Memory B cell (primary cell): Measurements from ENCODE around the gene SUGCT.

ENCODE experiments used
- ATAC-seq: fragments of 150-1000 bp; cut with Tn5 transposase; 2 replicates; pipeline ENCODE4 v1.10.0; 2021; ENCODE audit warnings: low read depth, mild to moderate bottlenecking, moderate library complexity
- DNase-seq, 2 donors: peaks; one replicate each; pipeline ENCODE4 v3.0.0; 2022; ENCODE audit warnings: low spot score in 2 of 2
- H3K27ac Mint-ChIP-seq: one replicate; pipeline ENCODE4 v1.8.0; 2022; ENCODE audit warnings: mild to moderate bottlenecking, moderate library complexity, mixed read lengths
- H3K27me3 Mint-ChIP-seq: one replicate; pipeline ENCODE4 v1.8.0; 2022; ENCODE audit warnings: mixed read lengths
- H3K36me3 Mint-ChIP-seq: one replicate; pipeline ENCODE4 v1.8.0; 2022; ENCODE audit warnings: mild to moderate bottlenecking, mixed read lengths
- H3K4me1 Mint-ChIP-seq: one replicate; pipeline ENCODE4 v1.8.0; 2022; ENCODE audit warnings: mixed read lengths
- H3K4me3 Mint-ChIP-seq: one replicate; pipeline ENCODE4 v1.8.0; 2022; ENCODE audit warnings: mild to moderate bottlenecking, moderate library complexity, mixed read lengths
- H3K9me3 Mint-ChIP-seq: one replicate; pipeline ENCODE4 v1.8.0; 2022; ENCODE audit warnings: mixed read lengths

Gene SUGCT

GRCh38 chr7:40531956-40532355 lies 397.2 kb downstream of the SUGCT start:
- ATAC-seq (no peak), DNase-seq (no peak)
- Mint-ChIP-seq H3K4me1 (no peaks in the 10 kb centered on the region), H3K4me3 (no peak overlapping the region), H3K36me3 (no peaks in the 10 kb centered on the region), H3K27me3 (no peaks in the 10 kb centered on the region), H3K27ac (no peak overlapping the region), H3K9me3 (no peaks in the 10 kb centered on the region)

- no peak for ATAC-seq
- no peak overlapping the region for H3K27ac Mint-ChIP-seq
- no peak for DNase-seq
- no peaks in the 10 kb centered on the region for H3K9me3 Mint-ChIP-seq
- no peaks in the 10 kb centered on the region for H3K27me3 Mint-ChIP-seq
- H3K4me3 Mint-ChIP-seq, result no peak overlapping the region
- no peaks in the 10 kb centered on the region for H3K4me1 Mint-ChIP-seq
- H3K36me3 Mint-ChIP-seq, result no peaks in the 10 kb centered on the region
Observed at GRCh38 chr7:40535678-40536077, 400.9 kb downstream of the SUGCT start.

GRCh38 chr7:40536421-40536820 lies 401.6 kb downstream of the SUGCT start:
- ATAC-seq (no peak), DNase-seq (no peak)
- no peaks in the 10 kb centered on the region for H3K4me1 Mint-ChIP-seq
- no peak overlapping the region for H3K4me3 Mint-ChIP-seq
- no peak overlapping the region for H3K27ac Mint-ChIP-seq
- no peaks in the 10 kb centered on the region for H3K36me3 Mint-ChIP-seq
- no peaks in the 10 kb centered on the region for H3K9me3 Mint-ChIP-seq
- H3K27me3 Mint-ChIP-seq, result no peaks in the 10 kb centered on the region

GRCh38 chr7:40538281-40538680 lies 403.5 kb downstream of the SUGCT start:
- Mint-ChIP-seq H3K9me3 (no peaks in the 10 kb centered on the region), H3K27ac (no peak overlapping the region), H3K4me1 (no peaks in the 10 kb centered on the region), H3K27me3 (no peaks in the 10 kb centered on the region), H3K4me3 (no peak overlapping the region), H3K36me3 (no peaks in the 10 kb centered on the region)
- ATAC-seq (no peak), DNase-seq (no peak)

- no peak overlapping the region for H3K27ac Mint-ChIP-seq
- no peaks in the 10 kb centered on the region for H3K36me3 Mint-ChIP-seq
Observed at GRCh38 chr7:40541336-40541735, 406.5 kb downstream of the SUGCT start.

GRCh38 chr7:40542982-40543741 lies 408.4 kb downstream of the SUGCT start:
- Mint-ChIP-seq H3K9me3 (no peaks in the 10 kb centered on the region), H3K4me1 (no peaks in the 10 kb centered on the region), H3K4me3 (no peak overlapping the region), H3K27me3 (no peaks in the 10 kb centered on the region), H3K36me3 (no peaks in the 10 kb centered on the region), H3K27ac (no peak overlapping the region)
- ATAC-seq (no peak), DNase-seq (no peak)

More at GRCh38 chr7:40541336-40541735, 406.5 kb downstream of the SUGCT start:
- Mint-ChIP-seq H3K9me3 (no peaks in the 10 kb centered on the region), H3K4me1 (no peaks in the 10 kb centered on the region), H3K4me3 (no peak overlapping the region), H3K27me3 (no peaks in the 10 kb centered on the region)
- no peak for DNase-seq
- no peak for ATAC-seq

GRCh38 chr7:40544221-40544723 lies 409.5 kb downstream of the SUGCT start:
- Mint-ChIP-seq H3K27me3 (no peaks in the 10 kb centered on the region), H3K4me3 (no peak overlapping the region), H3K27ac (no peak overlapping the region), H3K4me1 (no peaks in the 10 kb centered on the region), H3K9me3 (no peaks in the 10 kb centered on the region), H3K36me3 (no peaks in the 10 kb centered on the region)
- DNase-seq (no peak), ATAC-seq (no peak)

GRCh38 chr7:40544871-40545303 lies 410.1 kb downstream of the SUGCT start:
- Mint-ChIP-seq H3K4me1 (no peaks in the 10 kb centered on the region), H3K4me3 (no peak overlapping the region), H3K27me3 (no peaks in the 10 kb centered on the region), H3K9me3 (no peaks in the 10 kb centered on the region), H3K27ac (no peak overlapping the region), H3K36me3 (no peaks in the 10 kb centered on the region)
- no peak for DNase-seq
- no peak for ATAC-seq

GRCh38 chr7:40545739-40546138 lies 410.9 kb downstream of the SUGCT start:
- no peaks in the 10 kb centered on the region for H3K36me3 Mint-ChIP-seq
- no peaks in the 10 kb centered on the region for H3K4me1 Mint-ChIP-seq
- no peak overlapping the region for H3K4me3 Mint-ChIP-seq
- H3K27me3 Mint-ChIP-seq, result no peaks in the 10 kb centered on the region
- DNase-seq, result no peak
- no peak overlapping the region for H3K27ac Mint-ChIP-seq
- no peak for ATAC-seq
- no peaks in the 10 kb centered on the region for H3K9me3 Mint-ChIP-seq

- H3K4me1 Mint-ChIP-seq, result peaks cover under 1% of the 10 kb centered on the region
- H3K4me3 Mint-ChIP-seq, result no peak overlapping the region
- no peaks in the 10 kb centered on the region for H3K27me3 Mint-ChIP-seq
- no peak for ATAC-seq
- no peaks in the 10 kb centered on the region for H3K36me3 Mint-ChIP-seq
- DNase-seq, result no peak
- H3K9me3 Mint-ChIP-seq, result no peaks in the 10 kb centered on the region
- H3K27ac Mint-ChIP-seq, result no peak overlapping the region
Observed at GRCh38 chr7:40546616-40547501, 412.1 kb downstream of the SUGCT start.

GRCh38 chr7:40549372-40550039 lies 414.7 kb downstream of the SUGCT start:
- Mint-ChIP-seq H3K4me3 (no peak overlapping the region), H3K4me1 (peaks cover 4% of the 10 kb centered on the region), H3K9me3 (no peaks in the 10 kb centered on the region), H3K27me3 (no peaks in the 10 kb centered on the region), H3K36me3 (no peaks in the 10 kb centered on the region), H3K27ac (no peak overlapping the region)
- ATAC-seq (no peak), DNase-seq (no peak)

- no peaks in the 10 kb centered on the region for H3K36me3 Mint-ChIP-seq
- peaks cover 4% of the 10 kb centered on the region for H3K4me1 Mint-ChIP-seq
- no peaks in the 10 kb centered on the region for H3K27me3 Mint-ChIP-seq
- H3K9me3 Mint-ChIP-seq, result no peaks in the 10 kb centered on the region
- DNase-seq (no peak), ATAC-seq (no peak)
- H3K27ac Mint-ChIP-seq, result no peak overlapping the region
- no peak overlapping the region for H3K4me3 Mint-ChIP-seq
Observed at GRCh38 chr7:40551685-40552576, 417.1 kb downstream of the SUGCT start.

GRCh38 chr7:40560672-40561071 lies 425.9 kb downstream of the SUGCT start:
- Mint-ChIP-seq H3K9me3 (peaks cover 4% of the 10 kb centered on the region), H3K4me1 (no peaks in the 10 kb centered on the region)
- ATAC-seq, result no peak

More at GRCh38 chr7:40560672-40561071, 425.9 kb downstream of the SUGCT start:
- H3K4me3 Mint-ChIP-seq, result no peak overlapping the region
- peaks cover 2% of the 10 kb centered on the region for H3K36me3 Mint-ChIP-seq
- no peak for DNase-seq
- H3K27me3 Mint-ChIP-seq, result no peaks in the 10 kb centered on the region
- H3K27ac Mint-ChIP-seq, result no peak overlapping the region
